Endodermal cell (in vitro differentiated cells): ENCODE results near the gene ZNF385D. TPM values are rescaled to one million over a fixed set of nuclear protein-coding genes. Genes with fewer than 3 reads are reported as not detected.

Experiments
- DNase-seq: peaks from one replicate; pipeline ENCODE4 v3.0.0-alpha.2; 2017
- H3K27ac ChIP-seq: 2 replicates; pipeline ENCODE4 v1.5.1; 2013; ENCODE audit warnings: mild to moderate bottlenecking, low read depth, low read length, moderate library complexity
- H3K27me3 ChIP-seq: 2 replicates; pipeline ENCODE4 v1.6.1; 2013; ENCODE audit warnings: mild to moderate bottlenecking, low read length, moderate library complexity; ENCODE audit not compliant: insufficient read depth, control insufficient read depth, poor library complexity, severe bottlenecking
- H3K36me3 ChIP-seq: 2 replicates; pipeline ENCODE4 v1.7.0; 2013; ENCODE audit warnings: mild to moderate bottlenecking, low read length, moderate library complexity; ENCODE audit not compliant: control insufficient read depth, insufficient read depth
- H3K4me1 ChIP-seq: one replicate; pipeline ENCODE4 v1.7.0; 2013; ENCODE audit warnings: low read length; ENCODE audit not compliant: control insufficient read depth, insufficient read depth
- H3K4me3 ChIP-seq: 2 replicates; pipeline ENCODE4 v1.5.1; 2013; ENCODE audit warnings: mild to moderate bottlenecking, low read length, moderate library complexity
- H3K9ac ChIP-seq: 2 replicates; pipeline ENCODE4 v1.6.1; 2013; ENCODE audit warnings: mild to moderate bottlenecking, low read length, moderate library complexity; ENCODE audit not compliant: poor library complexity, severe bottlenecking; ENCODE audit errors: extremely low read depth
- H3K9me3 ChIP-seq: 2 replicates; pipeline ENCODE4 v1.6.1; 2013; ENCODE audit warnings: mild to moderate bottlenecking, low read length, moderate library complexity; ENCODE audit not compliant: control insufficient read depth
- H3K27ac Mint-ChIP-seq: 2 replicates; pipeline ENCODE4 v1.8.0; 2020; ENCODE audit warnings: mixed read lengths
- H3K27me3 Mint-ChIP-seq: 2 replicates; pipeline ENCODE4 v1.8.0; 2021; ENCODE audit warnings: mild to moderate bottlenecking, mixed read lengths; ENCODE audit not compliant: insufficient read depth
- H3K36me3 Mint-ChIP-seq: 2 replicates; pipeline ENCODE4 v1.8.0; 2020; ENCODE audit warnings: low read depth, mixed read lengths
- H3K4me1 Mint-ChIP-seq: 2 replicates; pipeline ENCODE4 v1.8.0; 2020; ENCODE audit warnings: mixed read lengths
- H3K4me3 Mint-ChIP-seq: 2 replicates; pipeline ENCODE4 v1.8.0; 2020; ENCODE audit warnings: mild to moderate bottlenecking, moderate library complexity, mixed read lengths
- H3K9me3 Mint-ChIP-seq: 2 replicates; pipeline ENCODE4 v1.8.0; 2020; ENCODE audit warnings: mild to moderate bottlenecking, mixed read lengths
- CTCF ChIP-seq: fragments of 200-600 bp; sonication (generic); conservative IDR thresholded peaks from 2 replicates; pipeline ENCODE4 v1.5.0; 2021; ENCODE audit warnings: antibody characterized with exemption, mild to moderate bottlenecking
- WGBS, 2 experiments: methylation state at CpG; one replicate each; pipeline versions ENCODE4 v1.1.5 to v1.1.7; 2013; ENCODE audit warnings: missing lambda C conversion rate in 2 of 2, mixed read lengths in 1 of 2; ENCODE audit not compliant: insufficient coverage in 1 of 2, insufficient read length in 1 of 2; 5-methylcytosine and 5-hydroxymethylcytosine counted together
- total RNA-seq, 2 donors: library from RNA; stranded (reverse); fragmentation: NEBNext Ultra II Directional in 1 of 2; extraction: Animal tissue kit (Norgen Biotek cat#: 25700) in 1 of 2; gene quantifications; 2 replicates in 1 of 2; 3 replicates in 1 of 2; pipeline ENCODE4 v1.2.1, GENCODE V29; 2021

Gene ZNF385D
- total RNA-seq, 2 donors from 2014 or later = 1.1 to 3.7 TPM

- DNase-seq = no peak
- no peak for TF ChIP-seq CTCF
- no peak overlapping the region for H3K27ac ChIP-seq
- WGBS, 2 experiments = 84 to 96% methylated on average over 3 of the region's 3 CpGs
- H3K4me3 ChIP-seq = no peak overlapping the region
- Mint-ChIP-seq H3K9me3 (no peaks in the 10 kb centered on the region), H3K27me3 (no peaks in the 10 kb centered on the region), H3K36me3 (peaks cover 9% of the 10 kb centered on the region), H3K4me1 (peaks cover 6% of the 10 kb centered on the region), H3K27ac (no peak overlapping the region), H3K4me3 (no peak overlapping the region)
- no peaks in the 10 kb centered on the region for H3K9me3 ChIP-seq
- H3K27me3 ChIP-seq = no peaks in the 10 kb centered on the region
- no peaks in the 10 kb centered on the region for H3K36me3 ChIP-seq
- H3K9ac ChIP-seq = no peak overlapping the region
- no peaks in the 10 kb centered on the region for H3K4me1 ChIP-seq
Observed at GRCh38 chr3:21564531-21564930, 186.5 kb downstream of the ZNF385D start.

- Histone ChIP-seq H3K4me1 (no peaks in the 10 kb centered on the region), H3K4me3 (no peak overlapping the region), H3K27ac (no peak overlapping the region), H3K9me3 (no peaks in the 10 kb centered on the region), H3K9ac (no peak overlapping the region), H3K36me3 (no peaks in the 10 kb centered on the region), H3K27me3 (no peaks in the 10 kb centered on the region)
- no peak overlapping the region for H3K27ac Mint-ChIP-seq
- H3K4me1 Mint-ChIP-seq = peaks cover 13% of the 10 kb centered on the region
- no peaks in the 10 kb centered on the region for H3K27me3 Mint-ChIP-seq
- no peak for TF ChIP-seq CTCF
- H3K36me3 Mint-ChIP-seq = peaks cover 14% of the 10 kb centered on the region
- DNase-seq = no peak
- H3K4me3 Mint-ChIP-seq = no peak overlapping the region
- H3K9me3 Mint-ChIP-seq = peaks cover 7% of the 10 kb centered on the region
Observed at GRCh38 chr3:21562243-21562642, 188.8 kb downstream of the ZNF385D start.

GRCh38 chr3:21561472-21561871 lies 189.5 kb downstream of the ZNF385D start:
- peaks cover 14% of the 10 kb centered on the region for H3K9me3 Mint-ChIP-seq
- Histone ChIP-seq H3K27me3 (no peaks in the 10 kb centered on the region), H3K4me1 (no peaks in the 10 kb centered on the region), H3K9me3 (peaks cover 3% of the 10 kb centered on the region), H3K4me3 (no peak overlapping the region), H3K9ac (no peak overlapping the region), H3K36me3 (no peaks in the 10 kb centered on the region), H3K27ac (no peak overlapping the region)
- DNase-seq = no peak
- H3K4me1 Mint-ChIP-seq = peaks cover 18% of the 10 kb centered on the region
- TF ChIP-seq CTCF = no peak
- H3K4me3 Mint-ChIP-seq = no peak overlapping the region
- H3K27me3 Mint-ChIP-seq = no peaks in the 10 kb centered on the region
- H3K27ac Mint-ChIP-seq = no peak overlapping the region
- H3K36me3 Mint-ChIP-seq = peaks cover 21% of the 10 kb centered on the region
- WGBS, 2 experiments = 92 to 100% methylated on average over 1 of the region's 2 CpGs
